Left renal pelvis (tissue), 4 donors: ENCODE measurements around the gene NUBP1. TPM values are rescaled to one million over a fixed set of nuclear protein-coding genes. Genes with fewer than 3 reads are reported as not detected.
"Not testable (repeated sequence)": the region's sequence is repeated elsewhere in the genome, so short reads cannot be mapped to it uniquely, and the experiment has no call there.

Experiments
- DNase-seq, 4 donors: peaks; one replicate each; pipeline ENCODE4 v3.0.0-alpha.2; 2013; ENCODE audit warnings: low read depth in 4 of 4, low spot score in 3 of 4
- polyA plus RNA-seq, 4 donors: library from polyadenylated mRNA; unstranded; fragments of 120-200 nt; gene quantifications; one replicate each; pipeline ENCODE4 v1.2.1, GENCODE V29; 2013; ENCODE audit not compliant: insufficient read length in 4 of 4

NUBP1 gene
- polyA plus RNA-seq: 10 to 100 TPM; 25.1 to 37.6 (median 30.6) TPM

DNA sequence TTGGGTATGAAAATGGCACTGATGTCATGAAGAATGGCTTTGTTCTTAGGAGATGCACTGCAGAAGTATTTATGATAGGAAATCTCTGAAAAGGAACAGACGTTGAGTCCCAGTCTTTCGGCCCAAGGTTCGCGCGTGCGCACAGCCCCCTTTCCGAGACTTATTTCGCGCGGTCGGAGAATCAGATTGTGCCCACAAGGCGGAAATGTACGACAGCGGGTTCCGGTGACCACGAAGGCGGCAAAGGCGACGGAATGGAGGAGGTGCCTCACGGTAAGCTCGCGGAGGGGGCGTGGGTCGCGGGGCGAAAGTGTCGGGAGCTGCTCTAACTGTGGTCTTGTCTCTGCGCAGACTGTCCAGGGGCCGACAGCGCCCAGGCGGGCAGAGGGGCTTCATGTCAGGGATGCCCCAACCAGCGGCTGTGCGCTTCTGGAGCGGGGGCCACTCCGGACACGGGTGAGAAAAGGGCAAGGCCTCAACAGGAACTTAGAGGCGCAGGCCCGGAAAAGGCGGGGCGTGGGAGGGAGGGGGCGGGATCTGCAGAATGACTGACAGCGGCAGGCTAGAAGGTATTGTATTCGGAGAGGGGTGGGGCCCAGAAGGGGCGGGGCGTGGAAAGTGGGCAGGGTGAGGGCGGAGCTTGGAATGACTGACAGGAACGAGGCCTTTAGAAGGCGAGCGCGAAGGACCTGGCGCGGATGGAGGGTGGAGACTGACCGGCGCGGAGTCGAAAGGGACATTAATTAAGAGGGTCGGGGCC lies at the start of gene NUBP1:
TSS of gene NUBP1 (plus strand) at position 233 of the 760 bp plus-strand sequence. CDS start at position 255, 22 bp downstream.
- DNase-seq: peak; percentile 94 to 98 (median 96)

DNA sequence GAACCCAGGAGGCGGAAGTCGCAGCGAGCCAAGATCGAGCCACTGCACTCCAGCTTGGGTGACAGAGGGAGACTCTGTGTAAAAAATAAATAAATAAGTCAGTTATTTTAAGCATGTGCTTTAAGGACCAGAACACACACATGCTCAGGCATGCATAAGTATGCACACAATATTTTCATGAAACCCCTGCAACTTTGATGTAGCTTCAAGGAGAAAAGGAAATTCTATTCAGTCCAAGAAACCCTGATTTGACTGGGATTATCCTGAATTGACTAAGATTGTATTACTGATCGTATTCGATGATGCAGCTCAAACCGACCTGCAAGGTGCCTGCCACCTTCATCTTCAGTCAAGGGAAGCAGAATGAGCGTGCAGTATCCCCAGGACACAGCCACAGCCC lies 49.8 kb upstream of the NUBP1 start:
- no peak for DNase-seq

DNA sequence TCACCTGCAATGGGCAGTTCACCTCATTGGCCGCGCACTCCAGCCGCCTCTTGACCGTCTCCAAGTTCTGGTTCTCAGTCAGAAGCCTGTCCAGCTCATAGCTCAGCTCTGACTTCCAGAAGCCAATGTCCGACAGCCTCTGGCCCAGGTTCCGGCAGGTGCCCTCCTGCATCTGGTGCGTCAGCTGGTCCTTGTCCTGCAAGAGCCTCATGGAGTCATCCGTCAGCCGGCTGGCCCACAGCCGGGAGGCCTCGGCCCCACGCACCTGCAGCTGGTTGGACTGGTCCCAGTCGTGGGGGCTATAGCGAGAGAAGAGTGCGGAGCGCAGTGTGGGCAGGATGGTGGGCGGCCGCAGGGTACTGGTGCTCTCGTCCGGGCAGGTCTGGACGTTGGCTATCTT lies 49.3 kb upstream of the NUBP1 start:
- DNase-seq: no peak

- DNase-seq: no peak
Observed at GRCh38 chr16:10694830-10695229, 48.8 kb upstream of the NUBP1 start, which contains the start of gene TEKT5. TEKT5 (minus strand) TSS chr16:10694930; CDS start chr16:10694873, 57 bp downstream.

DNA sequence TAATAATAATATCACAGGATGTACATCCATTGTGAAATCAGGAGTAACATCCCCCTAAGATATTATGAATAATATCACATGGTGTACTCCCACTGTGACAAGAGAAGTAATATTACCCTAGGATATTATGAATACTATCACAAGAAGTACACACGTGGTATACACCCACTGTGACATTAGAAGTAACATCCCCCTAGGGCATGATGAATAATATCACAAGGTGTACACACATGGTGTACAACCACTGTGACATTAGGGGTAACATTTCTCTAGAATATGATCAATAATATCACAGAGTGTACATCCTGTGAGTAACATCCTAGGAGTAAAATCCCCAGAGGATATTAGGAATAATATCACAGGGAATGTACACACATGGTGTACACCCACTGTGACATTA lies 43.9 kb upstream of the NUBP1 start:
- no peak for DNase-seq

GRCh38 chr16:10708969-10709368 lies 34.7 kb upstream of the NUBP1 start:
- no peak for DNase-seq

DNA sequence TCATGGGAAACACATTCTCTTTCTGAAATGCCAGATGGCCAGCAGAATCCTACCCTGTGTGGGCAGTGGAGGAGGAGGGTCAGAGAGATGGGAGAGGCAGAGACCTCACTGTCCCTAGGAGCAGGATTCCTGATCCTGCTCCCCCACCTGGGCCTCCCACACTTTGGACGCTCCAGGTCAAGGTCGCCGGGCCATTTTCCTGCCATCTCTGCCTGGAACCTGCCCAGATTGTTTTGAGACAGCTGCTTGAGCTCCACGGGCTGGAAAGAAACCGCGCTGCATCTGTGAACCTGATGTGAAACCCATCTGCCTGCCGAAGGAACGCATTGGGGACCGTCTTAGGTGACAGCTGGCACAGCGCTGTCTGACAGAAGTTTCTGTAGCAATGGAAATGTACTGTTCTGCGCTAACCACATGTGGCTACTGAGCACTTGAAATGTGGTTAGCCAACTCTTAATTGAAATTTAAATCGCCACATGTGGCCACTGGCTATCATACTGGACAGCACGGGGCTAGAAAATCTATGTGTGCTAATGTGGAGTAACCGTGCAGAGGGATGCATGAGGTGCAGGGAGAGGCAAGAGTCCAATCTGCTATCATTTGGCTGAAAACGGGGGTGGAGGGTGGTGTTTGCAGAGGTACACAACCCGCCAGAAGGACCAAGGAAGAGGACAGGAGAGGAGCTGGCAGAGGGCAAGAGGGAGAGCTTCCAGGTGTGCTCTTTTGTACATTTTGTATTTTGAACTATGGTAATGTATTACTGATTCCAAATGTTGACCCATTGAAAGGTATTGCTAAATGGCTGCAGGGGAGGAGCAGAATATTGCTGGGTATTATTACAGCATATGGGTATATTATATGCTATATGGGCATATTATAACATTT lies 15.4 kb upstream of the NUBP1 start:
- DNase-seq: peak in 1 of 4 donors; percentile 37

DNA sequence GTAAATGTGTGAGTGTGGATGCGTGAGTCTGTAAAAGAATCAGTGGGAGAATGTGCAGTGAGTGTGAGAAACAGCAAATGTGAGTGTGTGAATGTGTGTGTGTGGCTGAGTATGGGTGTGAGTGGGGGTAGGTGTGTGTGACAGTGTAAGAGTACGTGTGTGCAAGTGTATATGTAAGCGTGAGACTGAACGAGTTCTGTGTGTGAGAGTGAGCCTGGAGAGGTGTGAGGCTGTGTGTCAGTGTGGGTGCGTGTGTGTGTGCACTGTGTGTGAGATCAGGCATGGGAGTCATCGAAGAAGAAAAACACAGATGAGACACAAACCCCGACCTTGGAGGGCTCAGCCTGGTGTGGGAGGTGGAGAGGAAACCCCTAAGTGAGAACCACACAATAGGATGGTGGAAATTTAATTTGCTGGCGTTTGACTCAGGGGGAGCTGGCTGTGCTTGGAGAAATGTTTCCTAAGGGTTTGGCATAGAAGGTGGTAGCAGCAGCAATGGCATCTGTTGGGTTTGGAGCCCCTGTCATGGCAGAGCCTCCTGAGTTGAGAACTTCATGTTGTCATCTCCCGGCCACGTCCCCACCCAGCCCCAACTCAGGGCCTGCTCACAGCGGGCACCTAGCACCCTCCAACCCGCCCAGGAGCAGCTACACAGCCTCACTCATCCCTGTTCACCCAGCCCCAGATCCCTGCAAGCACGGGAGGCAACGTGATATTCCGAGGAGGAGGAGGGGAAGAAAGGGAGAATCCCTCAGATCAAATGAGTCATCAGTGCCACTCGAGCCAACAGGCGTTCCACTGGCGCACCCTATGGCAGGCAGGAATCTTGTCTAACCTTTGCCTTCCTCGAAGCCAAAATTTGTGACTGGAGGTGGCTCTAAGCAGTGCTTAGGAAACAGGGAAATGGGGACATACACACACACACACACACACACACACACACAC lies 14.3 kb upstream of the NUBP1 start:
- no peak for DNase-seq

GRCh38 chr16:10731790-10732189 lies 11.9 kb upstream of the NUBP1 start:
- no peak for DNase-seq

DNA sequence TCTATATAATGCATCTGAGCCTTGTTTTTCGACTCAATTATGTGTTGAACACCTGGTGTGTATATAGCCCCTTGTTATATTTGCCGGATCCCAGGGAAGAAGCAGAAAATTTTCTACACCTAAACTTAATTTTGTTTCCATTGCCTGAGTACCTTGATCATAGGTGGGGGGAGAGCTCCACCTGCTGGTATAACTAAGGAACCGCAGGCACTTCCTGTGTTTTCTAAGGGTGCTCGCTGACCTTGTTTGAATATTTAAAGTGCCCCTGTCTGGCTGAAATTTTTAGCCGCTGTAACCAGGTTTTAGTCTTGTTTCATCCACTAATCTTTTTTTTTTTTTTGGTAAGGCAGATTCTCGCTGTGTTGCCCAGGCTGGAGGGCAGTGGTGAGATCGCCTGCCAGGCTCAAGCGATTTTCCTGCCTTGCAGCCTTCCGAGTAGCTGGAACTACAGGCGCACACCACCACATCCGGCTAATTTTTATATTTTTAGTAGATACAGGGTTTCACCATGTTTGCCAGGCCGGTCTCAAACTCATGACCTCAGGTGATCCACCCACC lies 6.5 kb upstream of the NUBP1 start:
- DNase-seq: peak in 2 of 4 donors; percentile 29 to 39

DNA sequence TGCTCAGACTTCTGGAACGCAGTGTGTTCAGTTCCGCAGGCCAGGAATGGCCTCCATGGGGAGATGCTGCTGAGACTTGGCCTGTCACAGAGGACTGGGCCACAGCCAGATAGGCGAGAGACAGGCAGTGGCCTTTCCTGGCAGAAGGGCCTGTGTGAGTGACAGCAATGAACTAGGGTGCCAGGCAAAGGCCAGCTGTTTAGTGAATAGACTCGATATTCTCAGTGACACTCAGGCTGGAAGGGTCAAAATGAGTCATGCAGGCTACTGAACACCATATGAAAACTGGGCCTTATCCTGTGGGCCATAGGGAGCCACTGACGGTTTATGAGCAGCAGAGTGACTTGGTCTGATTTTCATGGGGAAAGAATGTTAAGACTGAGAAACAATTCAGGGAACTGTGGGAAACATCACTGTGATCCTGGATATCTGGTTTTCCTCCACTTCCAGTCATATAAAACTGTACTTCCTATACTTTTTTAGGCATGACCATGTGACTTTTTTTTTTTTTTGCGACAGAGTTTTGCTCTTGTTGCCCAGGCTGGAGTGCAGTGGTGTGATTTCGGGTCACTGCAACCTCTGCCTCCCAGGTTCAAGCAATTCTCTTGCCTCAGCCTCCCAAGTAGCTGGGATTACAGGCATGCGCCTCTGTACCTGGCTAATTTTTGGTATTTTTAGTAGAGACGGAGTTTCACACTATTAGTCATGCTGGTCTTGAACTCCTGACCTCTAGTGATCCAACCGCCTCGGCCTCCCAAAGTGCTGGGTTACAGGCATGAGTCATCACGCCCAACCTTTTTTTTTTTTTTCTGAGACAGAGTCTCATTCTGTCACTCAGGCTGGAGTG lies 5.2 kb upstream of the NUBP1 start:
- DNase-seq: no peak

DNA sequence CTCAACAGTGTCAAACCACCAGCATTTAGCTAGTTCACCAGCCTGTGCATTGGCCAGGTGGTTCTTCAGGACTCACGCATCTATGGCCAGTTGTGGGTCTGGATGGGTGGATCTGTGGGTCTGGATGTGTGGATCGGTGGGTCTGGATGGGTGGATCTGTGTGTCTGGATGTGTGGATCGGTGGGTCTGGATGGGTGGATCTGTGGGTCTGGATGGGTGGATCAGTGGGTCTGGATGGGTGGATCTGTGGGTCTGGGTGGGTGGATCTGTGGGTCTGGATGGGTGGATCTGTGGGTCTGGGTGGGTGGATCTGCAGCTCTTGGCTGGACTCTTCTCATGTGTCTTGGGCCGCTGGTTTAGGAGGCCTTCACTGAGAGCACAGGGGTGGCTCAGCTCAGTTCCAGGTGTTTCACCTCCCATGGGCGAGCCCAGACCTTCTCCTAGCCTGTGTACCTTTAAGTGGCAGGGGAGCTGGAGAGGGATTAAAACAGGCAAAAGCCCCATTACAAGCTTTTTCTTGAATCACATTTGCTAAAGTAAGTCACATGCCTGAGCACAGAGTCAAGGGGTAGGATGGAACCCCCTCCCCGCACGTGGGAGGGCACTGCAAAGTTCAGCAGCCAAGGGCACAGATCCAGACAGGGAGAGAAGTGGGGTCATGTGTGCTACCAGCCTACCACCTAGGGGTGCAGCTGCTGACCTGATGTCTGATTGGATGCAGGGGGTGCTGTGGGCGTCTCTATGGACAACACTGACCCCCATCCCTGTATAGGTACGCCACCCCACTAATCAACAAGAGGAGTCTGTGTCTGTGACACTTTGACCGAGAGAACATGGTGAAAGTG lies 3.4 kb upstream of the NUBP1 start:
- no peak for DNase-seq

GRCh38 chr16:10740845-10741208 lies 2.8 kb upstream of the NUBP1 start:
- no peak for DNase-seq

DNA sequence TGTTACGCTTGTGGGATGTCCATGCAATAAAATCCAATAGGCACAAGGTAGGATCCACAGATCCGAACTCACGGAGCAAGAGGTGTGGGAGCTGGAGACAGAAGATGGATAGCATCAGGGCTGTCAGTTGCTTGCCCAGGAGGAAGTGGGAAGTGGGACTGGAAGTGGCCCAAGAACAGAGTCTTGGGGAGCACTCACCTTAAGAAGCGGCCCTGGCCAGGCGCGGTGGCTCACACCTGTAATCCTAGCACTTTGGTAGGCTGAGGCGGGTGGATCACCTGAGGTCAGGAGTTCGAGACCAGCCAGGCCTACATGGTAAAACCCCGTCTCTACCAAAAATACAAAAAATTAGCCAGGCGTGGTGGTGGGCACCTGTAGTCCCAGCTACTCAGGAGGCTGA lies 2.4 kb upstream of the NUBP1 start:
- DNase-seq: not testable (repeated sequence)

DNA sequence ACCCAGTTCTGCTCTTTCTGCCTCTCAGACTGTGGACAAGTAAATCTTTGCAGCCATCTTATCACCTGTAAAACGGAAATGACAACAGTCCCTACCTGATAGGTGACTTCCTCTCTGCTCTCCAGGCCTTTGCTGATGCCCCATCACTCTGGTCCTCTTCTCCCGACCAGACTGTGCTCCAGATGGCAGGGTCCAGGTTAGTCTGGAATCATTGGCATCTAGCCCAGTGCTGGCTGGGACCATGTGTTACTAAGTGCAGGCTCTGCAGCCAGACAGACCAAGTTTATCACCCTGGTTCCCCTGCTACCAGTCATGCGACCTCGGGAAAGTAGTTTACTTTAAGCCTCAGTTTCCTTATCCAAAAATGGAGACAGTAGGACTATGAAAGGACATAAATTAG lies 1.8 kb upstream of the NUBP1 start:
- DNase-seq: no peak

DNA sequence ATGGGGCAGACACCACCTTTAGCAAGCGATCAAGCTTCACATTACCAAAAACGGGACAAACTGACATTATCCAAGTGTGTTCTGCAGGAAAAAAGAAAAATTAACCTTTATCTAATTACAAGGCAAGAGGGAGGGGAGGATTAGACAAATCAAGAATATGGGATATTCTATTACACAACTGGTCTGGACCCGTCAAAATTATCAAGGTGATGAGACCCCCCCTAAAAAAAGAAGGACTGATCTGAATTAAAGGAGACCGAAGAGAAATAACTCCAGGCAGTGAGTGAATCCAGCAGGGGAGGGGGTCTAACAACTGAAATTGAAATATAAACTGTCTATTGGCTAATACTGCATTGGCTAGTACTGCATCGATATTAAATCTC lies 424 bp upstream of the NUBP1 start:
- DNase-seq: no peak

GRCh38 chr16:10744370-10745030 lies 858 bp downstream of the NUBP1 start:
- no peak for DNase-seq

GRCh38 chr16:10745841-10746240 lies 2.2 kb downstream of the NUBP1 start:
- peak in 2 of 4 donors; percentile 53 to 85 for DNase-seq
